GM21825 (cell line): ENCODE data around the gene WDR49.
A peak's percentile ranks its signal among the peaks of the same experiment; 100 is the strongest.

Source experiments
- ATAC-seq: cut with Tn5 transposase; IDR thresholded peaks from one replicate; pipeline ENCODE4 v1.9.1; 2021; ENCODE audit warnings: mild to moderate bottlenecking, moderate library complexity; ENCODE audit not compliant: unreplicated experiment

Gene WDR49

DNA sequence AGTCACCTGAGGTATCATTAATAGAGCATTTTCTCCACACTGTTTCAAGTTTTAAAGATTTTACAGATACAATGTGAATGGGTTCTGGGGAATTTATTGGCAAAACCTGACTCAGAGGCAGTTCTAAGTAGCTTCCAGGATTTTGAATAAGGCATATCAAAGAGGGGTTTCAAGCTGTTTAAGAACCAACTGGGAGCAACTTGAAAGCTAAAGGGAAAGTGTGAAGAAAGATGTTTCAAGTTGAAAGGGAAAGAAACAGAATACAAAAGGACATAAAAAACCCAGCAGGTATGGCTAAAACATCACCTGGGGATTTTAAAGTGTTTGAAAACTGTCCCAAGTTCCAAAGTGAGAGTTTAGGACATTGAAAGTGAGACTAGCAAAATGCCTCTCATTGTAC is 162.1 kb downstream of the WDR49 start:
- no peak for ATAC-seq

- ATAC-seq = no peak
Measured at GRCh38 chr3:167489571-167489970, 164.2 kb downstream of the WDR49 start.

DNA sequence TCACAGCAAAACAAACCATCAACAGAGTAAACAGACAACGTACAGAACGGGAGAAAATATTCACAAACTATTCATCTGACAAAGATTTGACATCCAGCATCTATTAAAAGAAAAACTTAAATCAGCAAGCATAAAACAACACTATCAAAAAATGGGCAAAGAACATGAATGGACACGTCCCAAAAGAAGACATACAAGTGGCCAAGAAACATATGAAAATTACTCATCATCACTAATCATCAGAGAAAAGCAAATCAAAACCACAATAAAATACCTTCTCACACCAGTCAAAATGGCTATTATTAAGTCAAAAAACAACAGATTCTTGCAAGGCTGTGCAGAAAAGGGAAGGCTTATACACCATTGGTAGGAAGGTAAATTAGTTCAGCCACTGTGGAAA is 166.2 kb downstream of the WDR49 start:
- no peak for ATAC-seq

GRCh38 chr3:167484551-167484950 is 169.2 kb downstream of the WDR49 start:
- no peak for ATAC-seq

DNA sequence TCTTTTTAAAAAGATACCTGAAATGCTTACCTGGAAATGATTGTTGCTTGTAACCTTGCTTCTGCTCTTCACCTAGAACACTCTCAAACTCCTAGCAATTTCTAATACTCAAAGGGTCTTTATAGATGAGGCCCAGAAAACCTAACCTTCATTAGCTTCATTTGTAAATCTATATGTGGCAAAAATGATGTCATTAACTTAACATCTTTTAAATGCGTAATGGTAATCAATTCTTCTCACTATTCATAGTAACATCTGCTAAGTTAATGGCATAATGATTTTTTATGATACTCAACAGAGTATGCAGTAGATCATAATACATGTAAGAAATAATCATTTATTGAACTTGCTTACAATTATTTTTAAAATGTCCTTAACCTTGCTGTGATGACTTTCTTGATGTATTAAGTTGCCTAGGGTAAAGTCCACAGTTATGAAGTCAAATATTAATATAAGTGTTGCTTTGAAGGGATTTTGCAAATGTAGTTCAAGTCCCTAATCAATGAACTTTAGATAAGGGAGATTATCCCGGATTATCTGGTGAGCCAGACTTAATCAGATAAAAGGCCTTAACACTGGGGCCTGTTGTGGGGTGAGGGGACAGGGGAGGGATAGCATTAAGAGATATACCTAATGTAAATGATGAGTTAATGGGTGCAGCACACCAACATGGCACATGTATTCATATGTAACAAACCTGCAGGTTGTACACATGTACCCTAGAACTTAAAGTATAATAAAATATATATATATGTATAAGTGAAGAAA is 169.8 kb downstream of the WDR49 start:
- ATAC-seq = no peak

- ATAC-seq = no peak
Measured at GRCh38 chr3:167481164-167481563, 172.6 kb downstream of the WDR49 start.

- ATAC-seq = no peak
Measured at GRCh38 chr3:167480748-167481147, 173.0 kb downstream of the WDR49 start.

DNA sequence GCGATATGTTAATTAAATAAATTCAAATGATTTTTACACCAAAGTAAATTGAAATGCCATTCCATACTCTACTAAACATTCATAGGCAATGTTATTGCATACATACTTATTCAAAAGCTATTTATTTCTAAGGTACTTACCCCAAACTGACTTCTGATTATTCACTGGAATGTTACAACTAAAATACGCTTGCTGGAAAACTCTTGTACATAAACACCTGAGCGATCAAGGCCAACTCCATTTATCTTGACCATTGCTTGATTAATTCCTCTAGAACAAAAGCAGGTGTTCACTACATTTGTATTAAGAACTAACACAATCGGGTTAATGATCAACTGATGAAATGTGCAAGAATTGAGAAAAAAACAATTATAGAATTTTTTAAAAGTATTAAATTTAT is 179.9 kb downstream of the WDR49 start, which contains the start of gene SERPINI2:
Gene SERPINI2 (minus strand): TSS at position 180 of the 400 bp plus-strand sequence. CDS start 2,208 bp downstream, outside the sequence.
- no peak for ATAC-seq

GRCh38 chr3:167469381-167469780 is 184.4 kb downstream of the WDR49 start:
- no peak for ATAC-seq

GRCh38 chr3:167467848-167468611 is 185.7 kb downstream of the WDR49 start:
- ATAC-seq = no peak

DNA sequence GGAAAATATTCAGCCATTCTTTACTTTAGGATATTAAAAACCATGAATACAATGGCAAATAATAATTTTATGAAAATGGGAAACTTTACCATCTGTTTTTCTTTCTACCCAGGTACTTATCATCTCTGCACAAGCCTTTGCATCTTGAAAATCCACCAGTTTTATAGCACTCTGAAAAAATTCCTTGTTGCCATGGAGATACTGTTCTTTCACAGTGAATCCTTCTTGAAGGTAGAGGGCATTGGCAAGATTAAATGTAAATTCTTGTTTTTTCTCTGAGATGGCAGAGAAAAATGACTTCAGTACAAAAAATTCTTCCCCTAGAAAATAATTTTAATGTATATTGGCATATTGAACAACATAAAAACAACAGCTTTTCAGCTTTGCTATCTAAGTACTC is 186.8 kb downstream of the WDR49 start:
- no peak for ATAC-seq

- ATAC-seq = no peak
Measured at GRCh38 chr3:167456157-167456799, 197.5 kb downstream of the WDR49 start.

DNA sequence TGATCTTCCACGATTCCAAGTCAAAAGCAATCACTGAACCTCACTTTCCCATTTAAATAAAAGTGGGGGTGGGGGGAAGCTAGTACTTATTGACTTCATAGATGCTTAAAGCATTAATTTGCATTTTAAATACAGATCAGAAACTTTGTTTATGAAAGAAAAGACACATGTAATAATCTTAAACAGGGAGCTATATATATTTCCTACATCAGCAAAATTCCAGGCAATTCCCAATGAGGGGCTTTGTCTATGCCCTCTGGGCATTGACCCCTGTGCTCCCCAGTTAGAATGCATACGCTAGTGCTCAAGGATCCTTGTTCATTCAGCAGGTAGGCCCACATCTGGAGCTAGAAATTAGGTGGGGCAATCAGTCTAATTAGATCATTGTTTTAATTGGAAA is 199.9 kb downstream of the WDR49 start:
- ATAC-seq = no peak

GRCh38 chr3:167451282-167451681 is 202.5 kb downstream of the WDR49 start:
- ATAC-seq = no peak

DNA sequence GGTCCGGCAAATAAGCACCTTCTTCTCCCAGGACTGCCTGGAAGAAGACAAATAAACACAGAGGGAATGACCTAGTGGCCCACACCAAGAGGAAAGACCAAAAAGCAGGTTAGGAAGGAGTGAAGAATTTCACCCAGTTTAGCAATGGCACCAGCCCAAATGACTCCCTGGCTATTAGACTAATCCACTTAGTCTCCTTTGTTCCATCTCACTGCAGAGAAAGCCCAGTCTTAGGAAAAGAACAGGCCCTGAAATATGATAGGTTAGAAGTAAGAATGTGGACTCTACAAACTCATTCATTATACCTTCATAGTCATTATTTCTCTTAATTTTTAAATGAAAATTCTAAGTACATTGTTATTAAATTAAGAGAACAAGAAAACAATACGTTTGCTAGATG is 203.1 kb downstream of the WDR49 start:
- ATAC-seq = no peak

DNA sequence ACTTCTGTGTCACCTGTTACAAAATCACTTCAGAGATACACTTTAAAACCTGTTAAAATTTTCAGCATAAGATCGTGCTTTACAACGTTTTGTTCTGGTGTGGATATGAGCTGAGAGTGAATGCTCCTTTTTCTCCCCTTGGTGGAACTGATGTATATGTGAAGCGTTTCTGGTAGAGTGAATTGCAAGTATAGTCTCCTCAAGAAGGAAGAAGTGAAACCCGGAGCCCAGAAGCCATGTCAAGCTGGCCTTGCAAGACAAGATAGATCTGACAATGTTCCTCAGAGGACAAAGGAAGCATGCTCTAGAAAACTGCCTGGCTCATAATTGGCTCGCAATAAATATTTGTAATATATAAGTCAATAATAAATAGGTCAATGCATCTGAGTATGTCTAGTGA is 203.5 kb downstream of the WDR49 start:
- peak; percentile 67 for ATAC-seq

DNA sequence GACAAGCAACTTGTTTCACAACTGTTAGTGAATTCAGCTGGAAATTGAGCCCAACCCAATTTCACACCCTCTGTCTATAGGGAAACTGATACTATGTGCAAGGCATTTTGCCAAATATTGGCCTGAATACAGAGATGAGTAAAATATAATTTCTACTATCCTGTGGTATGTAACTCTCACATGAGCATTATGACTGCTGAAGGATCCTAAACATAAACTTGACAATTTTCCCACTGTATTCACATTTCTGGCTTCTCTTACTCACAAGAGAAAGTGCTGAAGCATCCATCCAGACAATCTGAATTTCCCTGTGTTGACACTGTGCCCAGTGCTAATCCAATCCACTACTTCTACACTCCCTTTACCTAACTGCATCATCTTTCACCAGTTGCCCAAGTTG is 208.3 kb downstream of the WDR49 start:
- ATAC-seq = no peak

- no peak for ATAC-seq
Measured at GRCh38 chr3:167441256-167441655, 212.5 kb downstream of the WDR49 start.

- no peak for ATAC-seq
Measured at GRCh38 chr3:167437428-167438139, 216.2 kb downstream of the WDR49 start.
